WTC11 (cell line): ENCODE data around the gene PRND. TPM values are rescaled to one million over a fixed set of nuclear protein-coding genes. Genes with fewer than 3 reads are reported as not detected.

Experiments used
- ATAC-seq: fragments of 200-7000 bp; cut with Tn5 transposase; 2 replicates; pipeline ENCODE4 v1.10.0; 2021; ENCODE audit warnings: mild to moderate bottlenecking, moderate library complexity
- CTCF ChIA-PET: fragments of 300-600 bp; sonication (Branson Sonifier 250); formaldehyde crosslinking; loops from one replicate; lab custom pipeline; 2021; ENCODE audit warnings: antibody characterized with exemption; lab: Charles Lee
- POLR2A ChIA-PET: fragments of 350-600 bp; sonication (Branson Sonifier 250); formaldehyde crosslinking; loops from one replicate; lab custom pipeline; 2021; ENCODE audit warnings: antibody characterized with exemption; lab: Charles Lee
- DNase-seq: peaks from one replicate; pipeline ENCODE4 v3.0.0; 2021; ENCODE audit warnings: low spot score
- H3K27ac Mint-ChIP-seq: 2 replicates; pipeline ENCODE4 v1.8.0; 2021; ENCODE audit warnings: mixed read lengths
- H3K27me3 Mint-ChIP-seq: 2 replicates; pipeline ENCODE4 v1.8.0; 2021; ENCODE audit warnings: low read depth, mild to moderate bottlenecking, moderate library complexity, mixed read lengths
- H3K36me3 Mint-ChIP-seq: 2 replicates; pipeline ENCODE4 v1.8.0; 2021; ENCODE audit warnings: mixed read lengths
- H3K4me1 Mint-ChIP-seq: 2 replicates; pipeline ENCODE4 v1.8.0; 2022; ENCODE audit warnings: mixed read lengths
- H3K4me3 Mint-ChIP-seq: 2 replicates; pipeline ENCODE4 v1.8.0; 2021; ENCODE audit warnings: mild to moderate bottlenecking, moderate library complexity, mixed read lengths
- H3K9me3 Mint-ChIP-seq: 2 replicates; pipeline ENCODE4 v1.8.0; 2021; ENCODE audit warnings: mixed read lengths
- ATF1 ChIP-seq: sonication (generic); formaldehyde crosslinking; IDR thresholded peaks from 2 replicates; pipeline ENCODE4 v1.8.1; 2023; ENCODE audit warnings: mild to moderate bottlenecking, moderate library complexity, missing genetic modification reagents
- ELF4 ChIP-seq: sonication (generic); formaldehyde crosslinking; IDR thresholded peaks from 2 replicates; pipeline ENCODE4 v1.8.1; 2022; ENCODE audit warnings: low read depth, mild to moderate bottlenecking, moderate library complexity, missing genetic modification reagents
- ESRRA ChIP-seq: sonication (generic); formaldehyde crosslinking; IDR thresholded peaks from 2 replicates; pipeline ENCODE4 v1.8.1; 2022; ENCODE audit warnings: mild to moderate bottlenecking, missing genetic modification reagents, borderline replicate concordance
- GABPB1 ChIP-seq: sonication (generic); formaldehyde crosslinking; IDR thresholded peaks from 2 replicates; pipeline ENCODE4 v1.8.1; 2023; ENCODE audit warnings: mild to moderate bottlenecking, missing genetic modification reagents
- IRF2 ChIP-seq: sonication (generic); formaldehyde crosslinking; IDR thresholded peaks from 2 replicates; pipeline ENCODE4 v1.8.0; 2022; ENCODE audit warnings: low read depth, missing genetic modification reagents, borderline replicate concordance
- NFATC4 ChIP-seq: fragments of 250-450 bp; sonication (Bioruptor Pico); IDR thresholded peaks from 2 replicates; pipeline ENCODE4 v1.9.0; 2021; ENCODE audit warnings: mild to moderate bottlenecking
- SOX15 ChIP-seq: fragments of 250-450 bp; sonication (Bioruptor Pico); IDR thresholded peaks from 2 replicates; pipeline ENCODE4 v1.9.0; 2021; ENCODE audit warnings: mild to moderate bottlenecking
- TCF7 ChIP-seq: sonication (generic); formaldehyde crosslinking; IDR thresholded peaks from 2 replicates; pipeline ENCODE4 v1.8.0; 2022; ENCODE audit warnings: mild to moderate bottlenecking, low read depth, missing genetic modification reagents, moderate library complexity
- ZNF263 ChIP-seq: sonication (generic); formaldehyde crosslinking; IDR thresholded peaks from 2 replicates; pipeline ENCODE4 v1.8.1; 2022; ENCODE audit warnings: low read depth, mild to moderate bottlenecking, moderate library complexity, missing genetic modification reagents
- ZNF317 ChIP-seq: sonication (generic); formaldehyde crosslinking; IDR thresholded peaks from 2 replicates; pipeline ENCODE4 v1.8.1; 2023; ENCODE audit warnings: low read depth, mild to moderate bottlenecking, moderate library complexity, missing genetic modification reagents, borderline replicate concordance
- ZNF423 ChIP-seq: fragments of 250-450 bp; sonication (Bioruptor Pico); IDR thresholded peaks from 2 replicates; pipeline ENCODE4 v2.1.2; 2022; ENCODE audit warnings: mild to moderate bottlenecking, moderate library complexity
- total RNA-seq: library from RNA; stranded (reverse); gene quantifications from 3 replicates; pipeline ENCODE4 v1.2.3, GENCODE V29; 2021
- TF ChIP-seq, protein P1 (sequence below): sonication (generic); formaldehyde crosslinking; IDR thresholded peaks from 2 replicates; pipeline ENCODE4 v1.8.0; 2023; ENCODE audit warnings: missing genetic modification reagents, mild to moderate bottlenecking, borderline replicate concordance
- TF ChIP-seq, protein P2 (sequence below): fragments of 250-450 bp; sonication (Bioruptor Pico); IDR thresholded peaks from 2 replicates; pipeline ENCODE4 v1.9.0; 2021; ENCODE audit warnings: moderate library complexity, mild to moderate bottlenecking, inconsistent platforms, borderline replicate concordance
- TF ChIP-seq, protein P3 (sequence below): sonication (generic); formaldehyde crosslinking; IDR thresholded peaks from 2 replicates; pipeline ENCODE4 v1.8.0; 2022; ENCODE audit warnings: mild to moderate bottlenecking, missing genetic modification reagents
- TF ChIP-seq, protein P4 (sequence below): sonication (generic); formaldehyde crosslinking; IDR thresholded peaks from 2 replicates; pipeline ENCODE4 v1.8.1; 2023; ENCODE audit warnings: mild to moderate bottlenecking, missing genetic modification reagents, borderline replicate concordance
- TF ChIP-seq, protein P5 (sequence below): sonication (generic); formaldehyde crosslinking; IDR thresholded peaks from 2 replicates; pipeline ENCODE4 v1.8.1; 2022; ENCODE audit warnings: low read depth, missing genetic modification reagents, borderline replicate concordance

The PRND gene
- total RNA-seq, 1 experiment from 2014 or later = 0.04 TPM

DNA sequence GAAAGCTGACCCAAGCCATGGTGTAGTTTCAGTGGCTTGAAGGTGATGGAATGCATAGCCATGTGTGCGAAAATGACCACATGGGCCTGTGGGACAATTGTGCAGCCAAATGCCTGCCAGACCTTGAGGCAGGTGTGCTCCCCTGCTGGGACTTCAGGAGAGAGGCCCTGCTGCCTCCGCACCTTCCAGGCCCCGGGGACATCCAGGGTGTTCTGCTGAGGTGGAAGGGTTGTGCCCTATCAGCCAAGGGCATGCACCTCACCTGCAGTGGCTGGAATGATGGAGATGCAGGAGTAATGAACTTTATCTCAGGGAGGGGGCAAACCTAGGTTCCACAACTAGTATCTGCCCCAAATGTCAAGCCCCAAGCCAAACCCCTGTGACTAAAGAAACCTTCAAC is 44.0 kb downstream of the PRND start:
- Mint-ChIP-seq H3K4me3 (no peak overlapping the region), H3K4me1 (0 out of 2 replicates have a peak, but pooled peaks cover 3% of the 10 kb centered on the region), H3K36me3 (peaks cover 4% of the 10 kb centered on the region), H3K27ac (no peak overlapping the region), H3K9me3 (peaks cover 14% of the 10 kb centered on the region), H3K27me3 (peaks cover 13% of the 10 kb centered on the region)
- no peak for DNase-seq
- no peak for ATAC-seq
- ChIA-PET CTCF (no interaction called here), POLR2A (no interaction called here)
- TF ChIP-seq, protein P1, sequence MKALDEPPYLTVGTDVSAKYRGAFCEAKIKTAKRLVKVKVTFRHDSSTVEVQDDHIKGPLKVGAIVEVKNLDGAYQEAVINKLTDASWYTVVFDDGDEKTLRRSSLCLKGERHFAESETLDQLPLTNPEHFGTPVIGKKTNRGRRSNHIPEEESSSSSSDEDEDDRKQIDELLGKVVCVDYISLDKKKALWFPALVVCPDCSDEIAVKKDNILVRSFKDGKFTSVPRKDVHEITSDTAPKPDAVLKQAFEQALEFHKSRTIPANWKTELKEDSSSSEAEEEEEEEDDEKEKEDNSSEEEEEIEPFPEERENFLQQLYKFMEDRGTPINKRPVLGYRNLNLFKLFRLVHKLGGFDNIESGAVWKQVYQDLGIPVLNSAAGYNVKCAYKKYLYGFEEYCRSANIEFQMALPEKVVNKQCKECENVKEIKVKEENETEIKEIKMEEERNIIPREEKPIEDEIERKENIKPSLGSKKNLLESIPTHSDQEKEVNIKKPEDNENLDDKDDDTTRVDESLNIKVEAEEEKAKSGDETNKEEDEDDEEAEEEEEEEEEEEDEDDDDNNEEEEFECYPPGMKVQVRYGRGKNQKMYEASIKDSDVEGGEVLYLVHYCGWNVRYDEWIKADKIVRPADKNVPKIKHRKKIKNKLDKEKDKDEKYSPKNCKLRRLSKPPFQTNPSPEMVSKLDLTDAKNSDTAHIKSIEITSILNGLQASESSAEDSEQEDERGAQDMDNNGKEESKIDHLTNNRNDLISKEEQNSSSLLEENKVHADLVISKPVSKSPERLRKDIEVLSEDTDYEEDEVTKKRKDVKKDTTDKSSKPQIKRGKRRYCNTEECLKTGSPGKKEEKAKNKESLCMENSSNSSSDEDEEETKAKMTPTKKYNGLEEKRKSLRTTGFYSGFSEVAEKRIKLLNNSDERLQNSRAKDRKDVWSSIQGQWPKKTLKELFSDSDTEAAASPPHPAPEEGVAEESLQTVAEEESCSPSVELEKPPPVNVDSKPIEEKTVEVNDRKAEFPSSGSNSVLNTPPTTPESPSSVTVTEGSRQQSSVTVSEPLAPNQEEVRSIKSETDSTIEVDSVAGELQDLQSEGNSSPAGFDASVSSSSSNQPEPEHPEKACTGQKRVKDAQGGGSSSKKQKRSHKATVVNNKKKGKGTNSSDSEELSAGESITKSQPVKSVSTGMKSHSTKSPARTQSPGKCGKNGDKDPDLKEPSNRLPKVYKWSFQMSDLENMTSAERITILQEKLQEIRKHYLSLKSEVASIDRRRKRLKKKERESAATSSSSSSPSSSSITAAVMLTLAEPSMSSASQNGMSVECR (CRISPR knock-in tag) = no peak
- TF ChIP-seq SOX15 (CRISPR knock-in tag) (no peak), IRF2 (CRISPR knock-in tag) (no peak), ELF4 (CRISPR knock-in tag) (no peak), GABPB1 (no peak), ZNF263 (no peak), ZNF423 (no peak), NFATC4 (CRISPR knock-in tag) (no peak), ESRRA (no peak), ZNF317 (no peak), ATF1 (CRISPR knock-in tag) (no peak), TCF7 (CRISPR knock-in tag) (no peak)
- TF ChIP-seq, protein P2, sequence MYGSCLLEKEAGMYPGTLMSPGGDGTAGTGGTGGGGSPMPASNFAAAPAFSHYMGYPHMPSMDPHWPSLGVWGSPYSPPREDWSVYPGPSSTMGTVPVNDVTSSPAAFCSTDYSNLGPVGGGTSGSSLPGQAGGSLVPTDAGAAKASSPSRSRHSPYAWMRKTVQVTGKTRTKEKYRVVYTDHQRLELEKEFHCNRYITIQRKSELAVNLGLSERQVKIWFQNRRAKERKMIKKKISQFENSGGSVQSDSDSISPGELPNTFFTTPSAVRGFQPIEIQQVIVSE = no peak
- TF ChIP-seq, protein P3, sequence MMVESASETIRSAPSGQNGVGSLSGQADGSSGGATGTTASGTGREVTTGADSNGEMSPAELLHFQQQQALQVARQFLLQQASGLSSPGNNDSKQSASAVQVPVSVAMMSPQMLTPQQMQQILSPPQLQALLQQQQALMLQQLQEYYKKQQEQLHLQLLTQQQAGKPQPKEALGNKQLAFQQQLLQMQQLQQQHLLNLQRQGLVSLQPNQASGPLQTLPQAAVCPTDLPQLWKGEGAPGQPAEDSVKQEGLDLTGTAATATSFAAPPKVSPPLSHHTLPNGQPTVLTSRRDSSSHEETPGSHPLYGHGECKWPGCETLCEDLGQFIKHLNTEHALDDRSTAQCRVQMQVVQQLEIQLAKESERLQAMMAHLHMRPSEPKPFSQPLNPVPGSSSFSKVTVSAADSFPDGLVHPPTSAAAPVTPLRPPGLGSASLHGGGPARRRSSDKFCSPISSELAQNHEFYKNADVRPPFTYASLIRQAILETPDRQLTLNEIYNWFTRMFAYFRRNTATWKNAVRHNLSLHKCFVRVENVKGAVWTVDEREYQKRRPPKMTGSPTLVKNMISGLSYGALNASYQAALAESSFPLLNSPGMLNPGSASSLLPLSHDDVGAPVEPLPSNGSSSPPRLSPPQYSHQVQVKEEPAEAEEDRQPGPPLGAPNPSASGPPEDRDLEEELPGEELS (CRISPR knock-in tag) = no peak
- TF ChIP-seq, protein P4, sequence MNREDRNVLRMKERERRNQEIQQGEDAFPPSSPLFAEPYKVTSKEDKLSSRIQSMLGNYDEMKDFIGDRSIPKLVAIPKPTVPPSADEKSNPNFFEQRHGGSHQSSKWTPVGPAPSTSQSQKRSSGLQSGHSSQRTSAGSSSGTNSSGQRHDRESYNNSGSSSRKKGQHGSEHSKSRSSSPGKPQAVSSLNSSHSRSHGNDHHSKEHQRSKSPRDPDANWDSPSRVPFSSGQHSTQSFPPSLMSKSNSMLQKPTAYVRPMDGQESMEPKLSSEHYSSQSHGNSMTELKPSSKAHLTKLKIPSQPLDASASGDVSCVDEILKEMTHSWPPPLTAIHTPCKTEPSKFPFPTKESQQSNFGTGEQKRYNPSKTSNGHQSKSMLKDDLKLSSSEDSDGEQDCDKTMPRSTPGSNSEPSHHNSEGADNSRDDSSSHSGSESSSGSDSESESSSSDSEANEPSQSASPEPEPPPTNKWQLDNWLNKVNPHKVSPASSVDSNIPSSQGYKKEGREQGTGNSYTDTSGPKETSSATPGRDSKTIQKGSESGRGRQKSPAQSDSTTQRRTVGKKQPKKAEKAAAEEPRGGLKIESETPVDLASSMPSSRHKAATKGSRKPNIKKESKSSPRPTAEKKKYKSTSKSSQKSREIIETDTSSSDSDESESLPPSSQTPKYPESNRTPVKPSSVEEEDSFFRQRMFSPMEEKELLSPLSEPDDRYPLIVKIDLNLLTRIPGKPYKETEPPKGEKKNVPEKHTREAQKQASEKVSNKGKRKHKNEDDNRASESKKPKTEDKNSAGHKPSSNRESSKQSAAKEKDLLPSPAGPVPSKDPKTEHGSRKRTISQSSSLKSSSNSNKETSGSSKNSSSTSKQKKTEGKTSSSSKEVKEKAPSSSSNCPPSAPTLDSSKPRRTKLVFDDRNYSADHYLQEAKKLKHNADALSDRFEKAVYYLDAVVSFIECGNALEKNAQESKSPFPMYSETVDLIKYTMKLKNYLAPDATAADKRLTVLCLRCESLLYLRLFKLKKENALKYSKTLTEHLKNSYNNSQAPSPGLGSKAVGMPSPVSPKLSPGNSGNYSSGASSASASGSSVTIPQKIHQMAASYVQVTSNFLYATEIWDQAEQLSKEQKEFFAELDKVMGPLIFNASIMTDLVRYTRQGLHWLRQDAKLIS (CRISPR knock-in tag) = no peak
- TF ChIP-seq, protein P5, sequence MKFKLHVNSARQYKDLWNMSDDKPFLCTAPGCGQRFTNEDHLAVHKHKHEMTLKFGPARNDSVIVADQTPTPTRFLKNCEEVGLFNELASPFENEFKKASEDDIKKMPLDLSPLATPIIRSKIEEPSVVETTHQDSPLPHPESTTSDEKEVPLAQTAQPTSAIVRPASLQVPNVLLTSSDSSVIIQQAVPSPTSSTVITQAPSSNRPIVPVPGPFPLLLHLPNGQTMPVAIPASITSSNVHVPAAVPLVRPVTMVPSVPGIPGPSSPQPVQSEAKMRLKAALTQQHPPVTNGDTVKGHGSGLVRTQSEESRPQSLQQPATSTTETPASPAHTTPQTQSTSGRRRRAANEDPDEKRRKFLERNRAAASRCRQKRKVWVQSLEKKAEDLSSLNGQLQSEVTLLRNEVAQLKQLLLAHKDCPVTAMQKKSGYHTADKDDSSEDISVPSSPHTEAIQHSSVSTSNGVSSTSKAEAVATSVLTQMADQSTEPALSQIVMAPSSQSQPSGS (CRISPR knock-in tag) = no peak
